NB4 (cell line): ENCODE measurements around the gene ZNF366.

ENCODE experiments used
- DNase-seq: peaks from one replicate; pipeline ENCODE4 v3.0.0; 2010; ENCODE audit warnings: low read depth
- H3K4me3 ChIP-seq: one replicate; pipeline ENCODE4 v1.5.1; 2011; ENCODE audit warnings: mild to moderate bottlenecking, low read depth, low read length, moderate library complexity
- MYC ChIP-seq: IDR thresholded peaks from 2 replicates; pipeline ENCODE4 v1.6.1; 2011; ENCODE audit warnings: low read depth, low read length
- POLR2A ChIP-seq: IDR thresholded peaks from 2 replicates; pipeline ENCODE4 v1.6.1; 2011; ENCODE audit warnings: mild to moderate bottlenecking; ENCODE audit not compliant: insufficient read length; ENCODE audit errors: extremely low read depth
- TF ChIP-seq, protein P1 (sequence below): IDR thresholded peaks from one replicate; pipeline ENCODE4 v1.5.1; 2012; ENCODE audit warnings: low read depth, low read length
- TF ChIP-seq, protein P2 (sequence below): IDR thresholded peaks from 2 replicates; pipeline ENCODE4 v1.6.1; 2011; ENCODE audit warnings: low read depth, low read length

The ZNF366 gene

DNA sequence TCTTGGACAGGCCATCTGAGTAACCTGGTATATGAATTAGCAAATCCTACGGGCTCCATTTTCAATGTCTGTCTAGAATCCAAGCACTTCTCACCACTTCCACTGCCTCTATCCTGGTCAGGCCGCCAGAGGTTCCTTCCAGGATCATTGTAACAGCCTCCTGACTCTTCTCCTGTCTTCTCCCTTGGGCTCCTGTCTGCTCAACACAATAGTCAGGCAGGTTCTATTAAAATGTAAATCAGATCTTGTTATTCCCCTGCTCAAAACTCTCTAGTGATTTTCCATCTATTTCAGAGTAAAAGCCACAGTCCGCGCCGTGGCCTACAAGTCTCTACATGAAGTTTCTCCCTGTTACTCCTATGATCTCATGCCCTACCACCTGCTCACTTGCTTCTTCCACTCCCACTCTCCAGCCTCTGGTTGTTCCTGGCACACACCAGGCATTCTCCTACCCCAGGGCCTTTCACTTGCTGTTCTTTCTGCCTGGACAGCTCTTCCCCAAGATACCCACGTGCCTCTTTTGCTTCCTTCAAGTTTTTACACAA is 21.7 kb downstream of the ZNF366 start:
- TF ChIP-seq, protein P1, sequence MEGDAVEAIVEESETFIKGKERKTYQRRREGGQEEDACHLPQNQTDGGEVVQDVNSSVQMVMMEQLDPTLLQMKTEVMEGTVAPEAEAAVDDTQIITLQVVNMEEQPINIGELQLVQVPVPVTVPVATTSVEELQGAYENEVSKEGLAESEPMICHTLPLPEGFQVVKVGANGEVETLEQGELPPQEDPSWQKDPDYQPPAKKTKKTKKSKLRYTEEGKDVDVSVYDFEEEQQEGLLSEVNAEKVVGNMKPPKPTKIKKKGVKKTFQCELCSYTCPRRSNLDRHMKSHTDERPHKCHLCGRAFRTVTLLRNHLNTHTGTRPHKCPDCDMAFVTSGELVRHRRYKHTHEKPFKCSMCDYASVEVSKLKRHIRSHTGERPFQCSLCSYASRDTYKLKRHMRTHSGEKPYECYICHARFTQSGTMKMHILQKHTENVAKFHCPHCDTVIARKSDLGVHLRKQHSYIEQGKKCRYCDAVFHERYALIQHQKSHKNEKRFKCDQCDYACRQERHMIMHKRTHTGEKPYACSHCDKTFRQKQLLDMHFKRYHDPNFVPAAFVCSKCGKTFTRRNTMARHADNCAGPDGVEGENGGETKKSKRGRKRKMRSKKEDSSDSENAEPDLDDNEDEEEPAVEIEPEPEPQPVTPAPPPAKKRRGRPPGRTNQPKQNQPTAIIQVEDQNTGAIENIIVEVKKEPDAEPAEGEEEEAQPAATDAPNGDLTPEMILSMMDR = no peak
- no peak for TF ChIP-seq MYC
- TF ChIP-seq POLR2A = no peak
- TF ChIP-seq, protein P2, sequence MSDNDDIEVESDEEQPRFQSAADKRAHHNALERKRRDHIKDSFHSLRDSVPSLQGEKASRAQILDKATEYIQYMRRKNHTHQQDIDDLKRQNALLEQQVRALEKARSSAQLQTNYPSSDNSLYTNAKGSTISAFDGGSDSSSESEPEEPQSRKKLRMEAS = no peak
- peak; percentile 26 for DNase-seq
- H3K4me3 ChIP-seq = no peak overlapping the region

DNA sequence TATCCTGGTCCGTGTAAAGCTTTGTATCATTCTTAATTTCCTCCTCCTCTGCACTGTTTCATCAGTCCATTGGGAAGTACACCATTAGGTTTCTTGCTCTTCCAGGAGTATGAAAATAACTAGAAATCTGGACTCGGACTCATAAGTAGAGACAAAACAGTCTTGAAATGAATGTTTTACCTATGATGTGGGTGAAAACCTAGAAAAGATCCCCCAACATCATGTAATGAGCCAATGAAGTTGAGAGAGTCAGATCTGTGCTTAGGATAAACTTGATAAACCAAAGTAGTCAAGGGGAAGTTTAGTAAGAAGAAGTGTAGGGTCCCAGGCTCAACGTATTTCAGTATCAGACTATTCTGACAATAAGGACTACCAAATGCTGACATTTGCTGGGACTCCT is 25.2 kb downstream of the ZNF366 start:
- DNase-seq = no peak
- no peak overlapping the region for H3K4me3 ChIP-seq
- TF ChIP-seq POLR2A = no peak
- TF ChIP-seq, protein P1 = no peak

DNA sequence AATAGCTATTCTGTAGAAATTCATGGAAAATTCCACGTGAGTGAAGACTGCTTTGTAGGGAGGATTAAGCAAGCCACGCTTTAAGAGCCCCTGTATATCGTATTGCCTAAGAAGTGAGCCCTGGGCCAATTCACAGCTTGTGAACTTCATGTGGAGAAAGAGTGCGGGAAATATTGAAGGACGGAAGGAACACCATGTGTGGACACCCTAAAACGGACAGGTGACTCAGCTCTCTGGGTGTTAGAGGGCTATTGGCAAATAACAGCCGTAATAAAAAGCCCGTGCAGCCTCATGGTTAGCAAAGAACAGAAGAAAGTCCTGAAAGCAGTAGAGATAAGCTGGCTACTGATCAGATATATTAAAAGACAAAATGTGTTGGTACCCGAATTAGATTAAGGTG is 26.4 kb downstream of the ZNF366 start:
- peak; percentile 97 for DNase-seq
- TF ChIP-seq MYC (peak; percentile 86), POLR2A (no peak)
- TF ChIP-seq, protein P2 = peak; percentile 91
- TF ChIP-seq, protein P1 = no peak
- H3K4me3 ChIP-seq = peak overlapping the region; percentile 47

DNA sequence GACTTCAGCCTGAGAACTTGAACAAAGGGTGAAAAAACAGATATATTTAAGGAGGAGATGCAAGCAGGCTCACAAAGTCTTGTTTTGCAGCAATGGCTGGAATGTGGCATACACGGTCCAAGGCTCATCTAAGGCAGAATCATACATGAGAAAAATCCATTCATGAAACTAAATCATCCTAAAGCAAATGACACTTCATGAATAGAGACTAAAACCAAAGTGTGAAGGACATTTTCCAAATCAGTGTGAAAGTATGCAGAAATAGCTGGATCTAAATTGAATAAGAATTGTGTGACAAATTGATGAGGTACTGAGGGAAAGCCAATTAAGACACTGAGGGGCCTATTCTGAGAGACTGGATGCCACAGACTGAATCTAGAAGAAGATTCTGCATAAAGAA is 27.3 kb downstream of the ZNF366 start:
- H3K4me3 ChIP-seq = no peak overlapping the region
- DNase-seq = no peak
- TF ChIP-seq, protein P1 = no peak
- TF ChIP-seq, protein P2 = no peak
- TF ChIP-seq POLR2A (no peak), MYC (no peak)

DNA sequence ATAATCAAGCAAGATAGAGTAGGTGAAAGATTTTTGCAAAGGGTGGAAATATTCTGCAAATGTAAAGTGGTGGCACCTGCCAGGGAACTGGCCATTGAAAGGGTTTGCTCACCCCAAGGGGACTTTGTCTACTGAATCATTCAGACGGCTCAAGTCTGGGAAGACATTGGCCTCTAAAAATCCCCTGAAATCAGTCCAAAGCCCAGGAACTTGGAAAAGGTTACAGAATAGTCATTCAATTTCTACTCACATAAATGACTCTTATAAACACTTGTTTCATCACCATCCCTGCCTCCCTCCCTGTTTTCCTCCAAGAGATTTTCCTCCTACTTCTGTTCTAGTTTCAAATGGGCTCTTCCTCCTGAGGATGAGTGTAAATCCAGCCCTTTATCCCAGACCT is 28.5 kb downstream of the ZNF366 start:
- H3K4me3 ChIP-seq = no peak overlapping the region
- TF ChIP-seq, protein P1 = no peak
- TF ChIP-seq POLR2A = no peak
- no peak for TF ChIP-seq MYC
- TF ChIP-seq, protein P2 = no peak
- no peak for DNase-seq

DNA sequence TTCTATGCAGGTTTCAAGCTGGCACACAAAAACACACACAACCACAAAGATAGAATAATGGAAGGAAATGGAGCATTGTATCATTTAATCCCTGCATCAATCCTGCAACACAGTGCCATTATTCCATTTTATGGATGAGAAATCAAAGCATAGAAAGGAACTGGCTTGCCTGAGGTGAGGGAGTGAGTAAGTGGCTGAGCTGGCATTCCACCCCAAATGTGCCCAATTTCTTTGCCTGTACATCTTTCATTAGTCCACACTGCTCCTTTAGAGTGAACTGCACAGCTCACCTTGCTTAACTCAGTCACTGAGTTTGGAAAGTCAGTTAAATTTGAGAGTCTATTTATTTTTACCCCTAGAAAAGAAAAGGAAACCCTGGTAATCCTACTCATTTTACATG is 28.9 kb downstream of the ZNF366 start:
- TF ChIP-seq, protein P2 = no peak
- no peak for TF ChIP-seq POLR2A
- DNase-seq = no peak
- H3K4me3 ChIP-seq = no peak overlapping the region
